GM19043 (cell line): ENCODE measurements around the gene BCL7A.
"Not testable (repeated sequence)": the region's sequence is repeated elsewhere in the genome, so short reads cannot be mapped to it uniquely, and the experiment has no call there.

ENCODE experiments used
- ATAC-seq: cut with Tn5 transposase; IDR thresholded peaks from one replicate; pipeline ENCODE4 v1.9.1; 2021; ENCODE audit warnings: low read depth; ENCODE audit not compliant: unreplicated experiment

BCL7A gene

DNA sequence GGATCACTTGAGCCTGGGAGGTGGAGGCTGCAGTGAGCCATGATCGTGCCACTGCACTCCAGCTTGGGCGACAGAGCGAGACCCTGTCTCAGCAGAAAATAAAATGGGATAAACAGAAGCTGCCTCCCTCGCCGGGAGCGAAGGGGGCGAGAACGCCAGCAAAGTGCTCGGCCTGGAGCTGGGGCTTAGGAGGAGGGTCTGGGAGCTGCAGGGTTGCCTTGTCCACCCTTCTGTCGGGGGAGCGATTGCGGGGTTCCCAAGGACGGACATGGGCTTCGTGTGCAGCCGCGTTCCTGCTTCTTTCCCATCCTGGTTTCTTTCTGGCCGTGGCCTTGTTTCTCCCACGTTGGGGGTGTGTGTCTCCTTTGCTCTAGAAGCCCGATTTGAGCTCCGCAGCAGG lies 29.0 kb downstream of the BCL7A start:
- no peak for ATAC-seq

DNA sequence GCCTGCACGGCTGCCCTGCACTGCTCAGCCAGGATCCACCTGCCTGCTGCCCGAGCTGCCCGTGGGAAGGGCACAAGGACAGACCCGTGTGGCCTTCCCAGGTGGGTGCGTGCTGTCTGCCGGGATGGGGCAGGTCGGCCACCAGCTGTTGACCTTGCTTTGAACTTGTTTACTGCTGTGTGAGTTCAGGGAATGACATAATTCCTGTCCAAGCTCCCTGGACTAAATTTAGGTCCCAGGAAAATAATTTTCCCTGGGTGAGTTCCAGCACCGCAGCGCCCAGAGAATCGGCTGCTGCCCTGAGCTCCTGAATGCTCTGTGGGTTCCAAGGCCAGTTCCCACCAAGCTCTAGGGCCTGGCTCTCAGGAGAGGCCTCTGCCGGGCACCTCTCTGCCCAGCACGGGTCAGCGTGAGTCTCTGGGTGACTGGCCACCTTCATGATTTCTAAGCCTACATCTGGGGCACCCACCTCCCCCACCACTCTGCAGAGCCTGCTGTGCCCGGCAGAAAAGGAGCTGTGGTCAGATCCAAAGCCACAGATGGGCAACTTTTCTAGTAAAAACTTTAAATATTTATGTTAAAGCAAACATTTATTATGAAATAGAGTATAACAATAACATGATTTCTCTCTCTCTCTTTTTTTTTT lies 29.7 kb downstream of the BCL7A start:
- no peak for ATAC-seq

DNA sequence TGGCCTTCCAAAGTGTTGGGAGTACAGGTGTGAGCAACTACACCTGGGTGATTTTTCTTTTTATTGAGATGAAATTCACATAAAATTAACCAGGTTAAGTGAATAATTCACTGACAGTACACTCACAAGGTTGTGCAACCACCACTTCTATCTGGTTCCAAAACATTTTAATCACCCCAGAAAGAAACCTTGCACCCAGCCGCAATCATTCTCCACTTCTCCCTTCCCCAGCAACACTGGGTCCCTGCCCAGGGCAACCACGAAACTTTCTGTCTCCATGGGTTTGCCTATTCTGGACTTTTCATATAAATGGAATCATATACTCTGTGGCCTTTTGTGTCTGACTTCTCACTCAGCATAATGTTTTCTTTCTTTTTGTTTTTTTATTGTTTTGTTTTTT lies 30.6 kb downstream of the BCL7A start:
- ATAC-seq = no peak

DNA sequence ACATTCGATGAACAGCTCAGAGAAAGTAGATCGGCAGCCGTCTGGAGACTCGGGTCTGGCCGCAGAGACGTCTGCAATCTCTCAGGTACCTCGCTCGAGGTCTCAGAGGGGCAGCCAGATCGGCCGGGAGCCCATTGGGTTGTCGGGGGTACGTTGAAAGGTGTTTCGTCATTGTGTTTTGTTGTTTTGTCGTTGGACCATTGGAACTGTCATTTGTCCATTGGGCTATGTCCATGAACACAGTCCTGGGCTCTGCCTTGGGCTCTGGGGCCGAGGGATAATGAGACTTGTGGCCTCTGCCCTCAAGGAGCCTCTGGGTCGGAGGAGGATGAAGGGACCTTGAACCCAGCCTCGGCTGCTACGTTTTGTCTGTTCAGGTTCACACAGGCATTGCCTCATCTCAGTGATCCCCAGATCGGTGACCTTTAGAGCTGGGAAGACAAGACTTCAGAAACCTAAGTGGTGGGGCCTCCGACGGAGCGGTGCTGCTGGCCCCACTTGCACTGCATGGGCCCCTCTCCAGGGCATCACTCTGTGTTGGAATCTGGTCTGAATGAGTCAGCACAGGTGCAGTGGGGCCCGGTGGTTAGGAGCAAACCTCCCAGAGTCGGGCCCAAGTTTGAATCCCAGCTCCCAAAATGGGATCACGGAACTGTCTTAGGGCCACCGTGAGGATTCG lies 33.3 kb downstream of the BCL7A start:
- no peak for ATAC-seq

- ATAC-seq = not testable (repeated sequence)
Measured at GRCh38 chr12:122056406-122056805, 34.7 kb downstream of the BCL7A start.

GRCh38 chr12:122057007-122057735 lies 35.5 kb downstream of the BCL7A start:
- ATAC-seq = no peak

DNA sequence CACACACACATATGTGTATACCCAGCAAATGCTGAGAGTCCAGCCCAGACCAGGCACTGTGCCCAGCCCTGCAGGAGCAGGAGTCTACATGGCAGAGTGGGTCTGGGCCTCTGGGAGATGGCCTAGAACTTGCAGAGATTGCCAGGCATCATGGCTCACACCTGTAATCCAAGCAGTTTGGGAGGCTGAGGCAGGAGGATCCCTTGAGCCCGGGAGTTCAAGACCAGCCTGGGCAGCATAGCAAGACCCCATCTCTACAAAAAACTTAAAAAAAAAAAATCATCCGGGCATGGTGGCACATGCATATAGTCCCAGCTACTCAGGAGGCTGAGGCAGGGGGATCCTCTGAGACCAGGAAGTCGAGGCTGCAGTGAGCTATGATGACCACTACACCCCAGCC lies 36.1 kb downstream of the BCL7A start:
- no peak for ATAC-seq

GRCh38 chr12:122058549-122059149 lies 37.0 kb downstream of the BCL7A start:
- no peak for ATAC-seq

GRCh38 chr12:122059203-122059960 lies 37.7 kb downstream of the BCL7A start:
- ATAC-seq = no peak

DNA sequence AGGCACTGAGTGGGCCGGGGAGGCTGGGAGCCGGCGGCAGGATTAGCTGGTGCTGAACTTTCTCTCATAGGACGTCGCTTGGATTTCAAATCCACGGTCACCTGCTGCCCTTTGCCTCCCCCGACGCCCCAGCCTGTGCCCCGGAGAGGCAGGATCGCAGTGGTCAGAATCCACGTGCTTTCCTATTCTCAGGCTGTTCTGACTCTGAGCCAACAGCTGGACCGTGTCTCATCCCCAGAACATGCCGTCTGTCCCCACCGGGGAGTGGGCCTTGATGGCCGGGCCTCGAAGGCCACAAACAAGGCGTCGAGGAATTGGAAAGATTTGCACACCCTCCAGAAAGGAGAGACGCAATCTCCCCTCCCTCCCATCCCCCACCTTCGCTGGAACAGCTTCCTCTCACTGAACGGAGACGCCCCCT lies 38.4 kb downstream of the BCL7A start:
- no peak for ATAC-seq

GRCh38 chr12:122061253-122061652 lies 39.6 kb downstream of the BCL7A start:
- no peak for ATAC-seq

- no peak for ATAC-seq
Measured at GRCh38 chr12:122062832-122063693, 41.4 kb downstream of the BCL7A start.

GRCh38 chr12:122063694-122064024 lies 42.0 kb downstream of the BCL7A start:
- no peak for ATAC-seq

DNA sequence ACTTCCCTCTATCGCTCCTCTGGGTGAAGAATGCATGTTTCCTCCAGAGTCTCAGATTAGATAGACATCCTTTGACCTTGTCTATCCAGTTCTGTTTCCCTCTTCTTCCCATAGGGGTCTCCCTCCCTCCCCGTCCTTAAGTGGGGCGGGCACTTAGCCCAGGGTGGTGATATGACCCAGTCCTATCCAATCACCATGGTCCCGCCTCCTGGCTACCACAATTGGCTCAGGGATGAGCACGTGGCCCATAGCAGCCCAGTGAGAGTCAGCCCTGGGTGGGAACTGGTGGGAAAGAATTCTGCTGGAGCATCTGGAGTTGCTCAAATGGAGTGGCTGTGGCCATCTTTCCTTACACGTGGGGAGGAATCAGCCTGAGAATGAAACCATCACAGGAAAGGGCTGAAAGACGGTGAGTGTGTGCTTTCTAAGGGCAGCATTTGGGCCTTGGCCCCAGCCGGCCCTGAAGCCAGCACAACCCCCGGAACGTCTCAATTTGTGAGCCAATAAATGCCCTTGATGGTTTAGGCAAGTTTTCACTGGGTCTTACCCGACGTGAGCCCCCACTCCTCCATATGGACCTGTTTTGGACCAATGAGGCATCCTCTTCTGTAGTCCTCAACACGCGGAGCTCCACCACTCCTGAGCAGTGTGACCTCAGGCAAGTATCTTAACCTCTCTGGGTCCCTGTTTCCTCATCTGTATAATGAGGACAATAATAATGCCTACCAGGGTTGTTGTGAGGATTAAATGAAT lies 42.5 kb downstream of the BCL7A start:
- ATAC-seq = no peak

- ATAC-seq = no peak
Measured at GRCh38 chr12:122064780-122065588, 43.3 kb downstream of the BCL7A start.

DNA sequence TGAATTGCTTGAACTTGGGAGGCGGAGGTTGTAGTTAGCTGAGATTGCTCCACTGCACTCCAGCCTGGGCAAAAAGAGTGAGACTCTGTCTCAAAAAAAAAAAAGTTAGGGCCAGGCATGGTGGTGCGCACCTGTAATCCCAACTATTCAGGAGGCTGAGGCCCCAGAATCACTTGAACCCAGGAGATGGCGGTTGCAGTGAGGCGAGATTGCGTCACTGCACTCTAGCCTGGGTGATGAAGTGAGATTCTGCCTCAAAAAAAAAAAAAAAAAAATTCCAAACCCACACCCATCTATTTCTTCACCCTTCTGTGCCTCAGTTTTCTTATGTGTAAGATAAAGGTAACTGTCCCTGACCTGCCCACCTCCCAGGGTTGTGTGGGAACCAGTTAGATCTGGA lies 45.9 kb downstream of the BCL7A start:
- ATAC-seq = no peak

DNA sequence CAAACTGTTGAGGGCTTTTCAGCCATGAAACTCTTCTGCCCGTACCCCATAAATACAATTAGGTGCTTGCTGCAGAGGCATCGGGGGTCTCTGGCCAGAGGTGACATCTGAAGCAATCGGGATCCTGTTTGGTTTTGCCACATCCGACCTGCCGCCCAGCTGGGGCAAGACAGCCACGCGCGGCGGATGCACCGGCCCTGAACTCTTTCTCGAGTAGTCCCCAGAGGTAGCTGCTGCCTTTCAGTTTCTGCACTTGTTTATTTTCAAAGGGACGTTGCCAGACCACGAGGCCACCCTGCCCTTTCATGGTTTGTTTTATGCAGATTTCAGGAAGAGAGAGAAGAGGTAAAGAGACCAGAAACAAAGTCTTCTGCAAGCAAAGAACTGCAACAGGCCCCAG lies 46.3 kb downstream of the BCL7A start:
- peak; percentile 96 for ATAC-seq
